ENCODE measurements around the gene KLHL28. TPM values are rescaled to one million over a fixed set of nuclear protein-coding genes. Genes with fewer than 3 reads are reported as not detected.
"Not testable (repeated sequence)": the region's sequence is repeated elsewhere in the genome, so short reads cannot be mapped to it uniquely, and the experiment has no call there.

Gene KLHL28
- total RNA-seq, 1 donor from 2014 or later: 14.0 TPM

- DNase-seq (ENCODE audit: low read depth) (no peak), FAIRE-seq (no peak)
- TF ChIP-seq CTCF (IDR thresholded peaks at IDR 0.05; ENCODE audit: insufficient read depth, low read length, severe bottlenecking): no peak
- peak overlapping the region; percentile 1 for H3K4me3 ChIP-seq (ENCODE audit: low read depth, low read length)
- H3K27me3 ChIP-seq (ENCODE audit: control insufficient read depth, insufficient read depth, low read length): no peaks in the 10 kb centered on the region
- H3K36me3 ChIP-seq (ENCODE audit: control insufficient read depth, insufficient read depth, low read length): no peaks in the 10 kb centered on the region
Observed at GRCh38 chr14:44896275-44897040, 65.3 kb downstream of the KLHL28 start.

- Histone ChIP-seq H3K4me3 (ENCODE audit: low read depth, low read length) (no peak overlapping the region), H3K27me3 (ENCODE audit: control insufficient read depth, insufficient read depth, low read length) (no peaks in the 10 kb centered on the region), H3K36me3 (ENCODE audit: control insufficient read depth, insufficient read depth, low read length) (no peaks in the 10 kb centered on the region)
- no peak for TF ChIP-seq CTCF (IDR thresholded peaks at IDR 0.05; ENCODE audit: insufficient read depth, low read length, severe bottlenecking)
- DNase-seq (ENCODE audit: low read depth): peak; percentile 85
- FAIRE-seq: no peak
Observed at GRCh38 chr14:44895716-44896115, 66.0 kb downstream of the KLHL28 start.

GRCh38 chr14:44893535-44893934 is 68.2 kb downstream of the KLHL28 start:
- TF ChIP-seq CTCF (IDR thresholded peaks at IDR 0.05; ENCODE audit: insufficient read depth, low read length, severe bottlenecking): no peak
- no peaks in the 10 kb centered on the region for H3K36me3 ChIP-seq (ENCODE audit: control insufficient read depth, insufficient read depth, low read length)
- DNase-seq (ENCODE audit: low read depth) (no peak), FAIRE-seq (no peak)
- H3K4me3 ChIP-seq (ENCODE audit: low read depth, low read length): no peak overlapping the region
- H3K27me3 ChIP-seq (ENCODE audit: control insufficient read depth, insufficient read depth, low read length): no peaks in the 10 kb centered on the region

GRCh38 chr14:44891726-44892372 is 69.9 kb downstream of the KLHL28 start:
- H3K27me3 ChIP-seq (ENCODE audit: control insufficient read depth, insufficient read depth, low read length); H3K36me3 ChIP-seq (ENCODE audit: control insufficient read depth, insufficient read depth, low read length); H3K4me3 ChIP-seq (ENCODE audit: low read depth, low read length); FAIRE-seq; DNase-seq (ENCODE audit: low read depth): not testable (repeated sequence)

GRCh38 chr14:44889595-44890471 is 71.9 kb downstream of the KLHL28 start:
- no peak for DNase-seq (ENCODE audit: low read depth)
- peak; percentile 82 for FAIRE-seq
- no peak for TF ChIP-seq CTCF (IDR thresholded peaks at IDR 0.05; ENCODE audit: insufficient read depth, low read length, severe bottlenecking)
- Histone ChIP-seq H3K4me3 (ENCODE audit: low read depth, low read length) (no peak overlapping the region), H3K36me3 (ENCODE audit: control insufficient read depth, insufficient read depth, low read length) (no peaks in the 10 kb centered on the region), H3K27me3 (ENCODE audit: control insufficient read depth, insufficient read depth, low read length) (no peaks in the 10 kb centered on the region)

GRCh38 chr14:44887596-44887955 is 74.2 kb downstream of the KLHL28 start:
- FAIRE-seq (no peak), DNase-seq (ENCODE audit: low read depth) (no peak)
- Histone ChIP-seq H3K27me3 (ENCODE audit: control insufficient read depth, insufficient read depth, low read length) (no peaks in the 10 kb centered on the region), H3K36me3 (ENCODE audit: control insufficient read depth, insufficient read depth, low read length) (no peaks in the 10 kb centered on the region), H3K4me3 (ENCODE audit: low read depth, low read length) (no peak overlapping the region)
- no peak for TF ChIP-seq CTCF (IDR thresholded peaks at IDR 0.05; ENCODE audit: insufficient read depth, low read length, severe bottlenecking)

All from bronchial epithelial cell (primary cell).